ENCODE measurements around the gene TMEM233.
A peak's percentile ranks its signal among the peaks of the same experiment; 100 is the strongest.

TMEM233 gene

DNA sequence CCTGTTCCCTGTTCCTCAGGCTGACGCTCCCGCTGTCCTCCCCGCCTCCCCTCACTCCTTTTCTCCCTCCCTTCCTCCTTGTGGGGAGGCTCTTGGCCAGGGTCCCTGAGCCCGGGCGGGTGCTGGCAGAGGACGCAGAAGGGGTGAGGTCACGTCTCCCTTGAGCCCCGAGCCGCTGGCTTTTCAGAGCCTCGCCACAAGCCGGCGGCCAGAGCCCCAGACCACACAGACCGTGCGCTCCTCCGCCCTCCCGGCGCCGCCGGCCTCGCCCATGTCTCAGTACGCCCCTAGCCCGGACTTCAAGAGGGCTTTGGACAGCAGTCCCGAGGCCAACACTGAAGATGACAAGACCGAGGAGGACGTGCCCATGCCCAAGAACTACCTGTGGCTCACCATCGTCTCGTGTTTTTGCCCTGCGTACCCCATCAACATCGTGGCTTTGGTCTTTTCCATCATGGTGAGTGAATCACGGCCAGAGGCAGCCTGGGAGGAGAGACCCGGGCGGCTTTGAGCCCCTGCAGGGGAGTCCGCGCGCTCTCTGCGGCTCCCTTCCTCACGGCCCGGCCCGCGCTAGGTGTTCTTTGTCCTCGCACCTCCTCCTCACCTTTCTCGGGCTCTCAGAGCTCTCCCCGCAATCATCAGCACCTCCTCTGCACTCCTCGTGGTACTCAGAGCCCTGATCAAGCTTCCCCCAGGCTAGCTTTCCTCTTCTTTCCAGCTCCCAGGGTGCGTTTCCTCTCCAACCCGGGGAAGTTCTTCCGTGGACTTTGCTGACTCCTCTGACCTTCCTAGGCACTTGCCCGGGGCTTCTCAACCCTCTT lies at the start of gene TMEM233:
TSS of gene TMEM233 (plus strand) at position 197 of the 821 bp plus-strand sequence. CDS start at position 272, 75 bp downstream.
- H3K4me3 ChIP-seq (ENCODE audit: low read length), result peak within 1 kb of the TSS; percentile 62
- no peak for DNase-seq (ENCODE audit: low read depth)
- TF ChIP-seq, protein P1, sequence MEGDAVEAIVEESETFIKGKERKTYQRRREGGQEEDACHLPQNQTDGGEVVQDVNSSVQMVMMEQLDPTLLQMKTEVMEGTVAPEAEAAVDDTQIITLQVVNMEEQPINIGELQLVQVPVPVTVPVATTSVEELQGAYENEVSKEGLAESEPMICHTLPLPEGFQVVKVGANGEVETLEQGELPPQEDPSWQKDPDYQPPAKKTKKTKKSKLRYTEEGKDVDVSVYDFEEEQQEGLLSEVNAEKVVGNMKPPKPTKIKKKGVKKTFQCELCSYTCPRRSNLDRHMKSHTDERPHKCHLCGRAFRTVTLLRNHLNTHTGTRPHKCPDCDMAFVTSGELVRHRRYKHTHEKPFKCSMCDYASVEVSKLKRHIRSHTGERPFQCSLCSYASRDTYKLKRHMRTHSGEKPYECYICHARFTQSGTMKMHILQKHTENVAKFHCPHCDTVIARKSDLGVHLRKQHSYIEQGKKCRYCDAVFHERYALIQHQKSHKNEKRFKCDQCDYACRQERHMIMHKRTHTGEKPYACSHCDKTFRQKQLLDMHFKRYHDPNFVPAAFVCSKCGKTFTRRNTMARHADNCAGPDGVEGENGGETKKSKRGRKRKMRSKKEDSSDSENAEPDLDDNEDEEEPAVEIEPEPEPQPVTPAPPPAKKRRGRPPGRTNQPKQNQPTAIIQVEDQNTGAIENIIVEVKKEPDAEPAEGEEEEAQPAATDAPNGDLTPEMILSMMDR (conservative IDR thresholded peaks at IDR 0.05; ENCODE audit: low read depth, low read length), result no peak

GRCh38 chr12:119544765-119545625 lies 48.6 kb upstream of the TMEM233 start:
- TF ChIP-seq, protein P1 (conservative IDR thresholded peaks at IDR 0.05; ENCODE audit: low read depth, low read length), result peak; percentile 89
- peak; percentile 26 for DNase-seq (ENCODE audit: low read depth)
- H3K4me3 ChIP-seq (ENCODE audit: low read length), result no peak overlapping the region

- TF ChIP-seq, protein P1 (conservative IDR thresholded peaks at IDR 0.05; ENCODE audit: low read depth, low read length), result no peak
- H3K4me3 ChIP-seq (ENCODE audit: low read length), result no peak overlapping the region
- no peak for DNase-seq (ENCODE audit: low read depth)
These were observed 47.2 kb upstream of the TMEM233 start for GRCh38 chr12:119546340-119546739.

GRCh38 chr12:119547001-119547400 lies 46.6 kb upstream of the TMEM233 start:
- H3K4me3 ChIP-seq (ENCODE audit: low read length), result no peak overlapping the region
- DNase-seq (ENCODE audit: low read depth), result no peak
- TF ChIP-seq, protein P1 (conservative IDR thresholded peaks at IDR 0.05; ENCODE audit: low read depth, low read length), result no peak

- H3K4me3 ChIP-seq (ENCODE audit: low read length), result no peak overlapping the region
- DNase-seq (ENCODE audit: low read depth), result no peak
- TF ChIP-seq, protein P1 (conservative IDR thresholded peaks at IDR 0.05; ENCODE audit: low read depth, low read length), result no peak
These were observed 36.7 kb upstream of the TMEM233 start for GRCh38 chr12:119556854-119557253.

DNA sequence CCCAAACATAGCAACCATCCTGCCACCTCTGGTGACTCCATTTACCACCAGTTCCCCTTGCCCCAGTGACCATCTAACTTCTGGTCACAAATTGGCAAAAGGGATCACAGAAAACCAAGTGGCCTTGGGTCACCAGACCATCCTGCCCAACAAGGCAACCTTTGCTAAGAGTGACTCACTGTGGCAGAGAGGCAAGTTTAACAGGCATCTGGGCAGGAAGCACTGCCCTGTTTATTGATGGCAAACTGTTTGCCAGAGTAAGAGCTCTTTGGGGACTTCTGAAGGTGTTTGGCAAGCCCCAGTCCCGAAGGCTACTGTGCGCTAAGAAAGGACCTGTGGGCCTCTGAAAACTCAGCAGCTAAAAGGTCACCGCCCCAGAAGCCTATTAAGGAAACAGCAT lies 28.2 kb upstream of the TMEM233 start:
- H3K4me3 ChIP-seq (ENCODE audit: low read length), result no peak overlapping the region
- TF ChIP-seq, protein P1 (conservative IDR thresholded peaks at IDR 0.05; ENCODE audit: low read depth, low read length), result no peak
- no peak for DNase-seq (ENCODE audit: low read depth)

Data from retinal pigment epithelial cell (primary cell).